Amniotic epithelial cell (primary cell): Measurements from ENCODE around the gene ANKRD55.
"Not testable (repeated sequence)": the region's sequence is repeated elsewhere in the genome, so short reads cannot be mapped to it uniquely, and the experiment has no call there.

Source experiments
- DNase-seq: peaks from one replicate; pipeline ENCODE4 v3.0.0-alpha.2; 2010; ENCODE audit warnings: low read depth

Gene ANKRD55

DNA sequence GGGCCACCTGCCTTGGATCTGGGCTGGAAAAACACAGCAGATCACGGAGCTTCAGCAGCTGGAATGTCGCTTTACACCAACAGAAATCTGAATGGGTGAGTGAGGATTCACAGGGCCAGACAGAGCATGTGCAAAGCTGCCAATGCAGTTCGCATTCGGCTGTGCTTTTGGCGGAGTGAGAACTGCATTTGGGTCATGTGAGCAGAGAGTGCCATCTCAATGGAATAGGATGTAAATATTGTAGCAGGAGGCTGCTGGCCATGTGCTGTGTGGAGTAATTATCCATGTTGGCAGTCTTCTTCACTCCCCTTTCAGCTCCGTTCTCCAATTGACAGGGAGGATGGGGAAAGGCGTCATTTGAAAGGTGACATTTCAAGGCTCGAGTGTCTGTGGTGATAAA, at the start of gene ANKRD55:
ANKRD55 (minus strand) TSS at position 101 of the 400 bp plus-strand sequence. CDS start 417 bp downstream, outside the sequence.
- DNase-seq, result peak; percentile 7

- peak; percentile 24 for DNase-seq
These were observed 49.1 kb upstream of the ANKRD55 start for GRCh38 chr5:56282216-56282615.

DNA sequence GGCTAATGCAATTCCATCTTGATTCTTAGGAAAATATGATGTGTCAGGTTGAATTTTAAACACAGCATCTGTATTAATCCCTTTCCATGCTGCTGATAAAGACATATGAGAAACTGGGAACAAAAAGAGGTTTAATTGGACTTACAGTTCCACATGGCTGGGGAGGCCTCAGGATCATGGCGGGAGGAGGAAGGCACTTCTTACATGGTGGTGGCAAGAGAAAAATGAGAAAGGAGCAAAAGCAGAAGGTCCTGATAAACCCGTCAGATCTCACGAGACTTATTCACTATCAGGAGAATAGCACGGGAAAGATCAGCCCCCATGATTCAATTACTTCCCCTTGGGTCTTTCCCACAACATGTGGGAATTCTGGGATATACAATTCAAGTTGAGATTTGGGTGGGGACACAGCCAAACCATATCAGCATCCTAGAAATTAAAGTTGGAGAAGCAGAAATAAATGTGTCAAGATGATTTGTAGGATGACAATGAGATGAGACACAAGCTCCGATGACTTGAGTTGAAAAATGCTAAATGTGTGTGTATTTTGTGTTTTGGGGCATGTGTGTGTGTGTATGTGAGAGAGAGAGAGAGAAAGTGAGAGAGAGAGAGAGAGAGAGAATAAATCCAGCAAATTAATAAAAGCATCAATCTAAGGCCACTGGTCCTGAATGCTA, 48.5 kb upstream of the ANKRD55 start:
- peak; percentile 34 for DNase-seq

DNA sequence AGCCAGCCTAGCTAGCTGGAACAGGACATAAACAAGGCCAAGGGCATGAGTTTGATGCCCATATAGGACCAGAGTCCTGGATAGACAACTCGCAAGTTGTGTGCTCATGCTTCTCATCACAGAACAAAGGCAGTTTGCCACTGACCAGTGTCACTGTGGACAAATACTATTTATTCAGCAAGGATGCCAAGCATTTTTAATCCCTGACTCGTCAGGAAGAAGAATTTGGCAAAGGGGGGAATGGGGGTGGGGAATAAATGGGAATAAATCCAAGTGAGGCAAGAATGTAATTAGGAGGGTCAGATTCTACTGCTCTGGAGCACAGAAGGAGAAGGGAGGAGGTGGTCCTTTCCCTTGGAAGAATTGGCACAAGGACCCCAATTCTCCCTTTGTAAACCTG, 46.8 kb upstream of the ANKRD55 start:
- peak; percentile 70 for DNase-seq

GRCh38 chr5:56279291-56279690, 46.2 kb upstream of the ANKRD55 start:
- no peak for DNase-seq

DNA sequence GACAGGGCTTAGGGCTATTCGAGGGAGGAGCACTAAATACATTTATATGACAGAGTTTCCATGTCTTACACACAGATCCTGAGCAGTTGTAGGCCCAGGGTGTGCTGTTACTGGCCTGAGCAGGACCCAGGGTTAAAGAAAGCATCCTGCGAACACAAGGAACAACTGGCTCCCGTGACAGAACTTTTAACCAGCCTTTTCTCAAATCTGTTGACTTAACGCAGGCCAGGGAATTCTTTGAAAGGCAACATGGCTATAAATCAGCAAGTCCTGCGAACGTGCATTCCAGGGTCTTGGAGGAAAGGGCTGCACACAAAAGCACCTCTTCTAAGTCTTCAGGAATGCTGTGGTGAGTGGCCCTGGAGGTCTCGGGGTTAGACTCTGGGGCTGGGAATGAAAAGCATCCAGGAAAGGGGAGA, 45.2 kb upstream of the ANKRD55 start:
- DNase-seq, result peak; percentile 99

DNA sequence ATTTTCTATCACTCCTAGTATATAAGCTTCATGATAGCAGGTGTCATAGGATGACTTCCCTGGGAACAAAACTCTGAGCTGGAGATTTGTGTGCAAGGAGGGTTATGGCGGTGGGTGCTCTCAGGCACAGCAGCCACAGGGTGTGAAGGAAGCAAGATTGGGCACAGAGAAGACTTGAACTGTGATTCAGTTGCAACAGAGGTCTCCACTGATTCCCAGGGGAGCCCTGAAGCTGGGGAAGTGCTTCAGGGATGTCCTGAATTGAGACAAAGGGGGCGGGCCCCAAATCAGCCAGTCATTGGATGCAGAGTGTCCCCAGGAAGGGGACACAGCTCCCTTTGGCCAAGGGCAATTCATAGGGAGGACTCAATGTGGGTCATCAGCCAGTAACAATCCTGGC, 44.4 kb upstream of the ANKRD55 start:
- DNase-seq, result no peak

DNA sequence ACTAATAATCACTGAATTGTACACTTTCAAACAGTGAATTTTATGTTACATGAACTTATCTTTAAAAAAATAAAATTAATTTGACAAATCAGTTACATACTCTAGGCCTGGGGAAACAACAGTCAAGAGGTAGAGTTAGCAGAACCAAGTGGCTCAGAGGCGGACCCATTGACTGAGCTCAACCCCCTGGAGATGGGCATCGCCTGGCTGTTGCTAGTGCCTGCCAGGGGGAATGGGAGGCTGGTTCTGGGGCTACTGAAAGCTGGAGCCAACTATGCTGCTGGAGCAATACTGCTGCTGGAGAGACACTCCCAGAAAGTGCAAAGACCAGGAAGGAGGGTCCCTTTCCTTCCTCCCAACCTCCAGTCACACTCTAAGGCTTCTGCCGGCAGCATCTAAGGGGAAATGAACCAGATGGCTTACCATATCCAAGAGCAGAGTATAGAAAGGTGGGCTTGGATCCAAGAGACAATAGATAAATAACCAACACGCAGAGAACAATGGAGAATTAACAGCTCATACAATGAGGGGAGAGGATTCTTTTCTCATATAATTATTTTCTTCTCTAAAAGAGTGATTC, 40.3 kb upstream of the ANKRD55 start:
- no peak for DNase-seq

DNA sequence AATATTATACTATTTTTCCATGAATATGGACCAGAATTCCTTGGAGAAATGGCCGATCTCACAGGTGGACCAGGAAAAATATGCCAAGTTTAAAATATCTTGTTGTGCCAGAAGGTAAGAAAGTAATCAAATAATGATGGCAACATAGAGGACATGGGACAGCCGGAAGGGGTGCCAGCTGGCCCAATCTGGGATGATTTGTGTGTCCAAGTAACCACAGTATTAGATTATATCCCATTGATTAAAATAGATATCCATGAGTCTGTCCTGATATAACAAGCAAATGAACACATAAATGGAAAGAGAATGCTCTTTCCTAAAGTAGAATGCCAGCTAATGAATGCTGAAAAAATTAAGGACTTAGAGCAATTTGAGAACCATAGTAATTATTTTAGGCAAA, 39.6 kb upstream of the ANKRD55 start:
- no peak for DNase-seq

DNA sequence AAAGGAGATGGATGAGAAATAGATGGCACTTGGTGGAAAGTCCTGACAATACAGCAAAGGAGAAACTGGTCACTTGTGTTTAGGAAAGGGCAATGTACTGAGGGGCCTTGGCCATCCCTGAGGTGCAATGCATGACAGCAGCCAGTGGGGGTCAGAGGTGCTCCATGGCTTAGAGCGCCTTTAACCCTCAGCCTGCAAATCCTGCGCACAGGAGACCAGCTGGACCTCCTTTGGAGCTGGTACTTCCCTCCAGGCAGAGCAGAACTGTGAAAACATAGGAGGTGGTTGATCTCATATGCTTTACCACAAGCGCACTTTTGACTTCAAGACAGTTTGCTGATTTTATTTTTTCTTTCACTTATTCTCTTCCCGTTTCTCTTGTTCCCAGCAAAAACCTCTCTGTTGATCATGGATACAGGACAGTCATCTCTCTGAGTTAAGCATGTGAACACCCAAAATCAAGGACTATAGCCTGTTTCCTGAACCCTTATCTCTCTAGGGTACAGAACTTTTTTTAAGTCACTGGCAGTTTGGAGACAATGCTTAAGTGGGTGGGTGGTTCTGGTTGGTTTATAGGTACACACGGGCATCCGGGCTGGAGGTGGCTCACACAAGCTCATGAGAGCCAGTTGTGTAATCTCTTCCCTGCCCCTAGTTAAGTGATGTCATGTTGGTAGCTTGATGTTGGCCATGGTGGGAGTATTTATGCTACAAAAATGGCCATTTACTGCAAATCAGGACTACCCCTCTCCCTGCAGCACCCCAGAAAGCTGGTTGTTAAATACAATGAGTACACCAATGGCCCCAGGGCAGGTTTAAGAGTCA, 37.6 kb upstream of the ANKRD55 start:
- peak; percentile 94 for DNase-seq

DNA sequence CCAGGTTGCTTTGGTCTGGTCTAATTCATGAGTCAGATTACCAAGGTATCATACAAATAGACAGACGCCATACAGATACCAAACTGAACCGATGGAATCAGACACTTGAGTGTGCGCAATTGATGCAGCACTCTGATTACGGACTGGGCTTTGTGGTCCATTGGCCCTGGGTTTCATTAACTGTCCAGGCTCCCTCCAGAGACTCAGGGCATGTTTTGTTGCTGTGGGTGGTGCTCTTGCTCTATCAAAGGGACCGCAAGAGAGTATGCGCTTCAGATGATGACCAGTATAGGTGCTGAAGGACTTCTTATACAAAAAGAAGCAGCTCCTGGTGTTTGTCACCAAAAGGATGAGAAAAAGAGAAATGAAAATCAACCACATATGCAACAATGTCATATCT, 36.9 kb upstream of the ANKRD55 start:
- DNase-seq, result peak; percentile 59

GRCh38 chr5:56269216-56269927, 36.2 kb upstream of the ANKRD55 start:
- peak; percentile 78 for DNase-seq

GRCh38 chr5:56268707-56269106, 35.6 kb upstream of the ANKRD55 start:
- DNase-seq, result not testable (repeated sequence)

- no peak for DNase-seq
These were observed 34.7 kb upstream of the ANKRD55 start for GRCh38 chr5:56267856-56268255.

GRCh38 chr5:56264417-56265025, 31.4 kb upstream of the ANKRD55 start:
- peak; percentile 55 for DNase-seq

GRCh38 chr5:56262279-56262678, 29.1 kb upstream of the ANKRD55 start:
- peak; percentile 62 for DNase-seq

- peak; percentile 99 for DNase-seq
These were observed 25.9 kb upstream of the ANKRD55 start for GRCh38 chr5:56259002-56259511.

GRCh38 chr5:56257763-56258529, 24.8 kb upstream of the ANKRD55 start:
- not testable (repeated sequence) for DNase-seq

GRCh38 chr5:56257010-56257409, 23.9 kb upstream of the ANKRD55 start:
- no peak for DNase-seq

- DNase-seq, result no peak
These were observed 22.4 kb upstream of the ANKRD55 start for GRCh38 chr5:56255502-56255901.

DNA sequence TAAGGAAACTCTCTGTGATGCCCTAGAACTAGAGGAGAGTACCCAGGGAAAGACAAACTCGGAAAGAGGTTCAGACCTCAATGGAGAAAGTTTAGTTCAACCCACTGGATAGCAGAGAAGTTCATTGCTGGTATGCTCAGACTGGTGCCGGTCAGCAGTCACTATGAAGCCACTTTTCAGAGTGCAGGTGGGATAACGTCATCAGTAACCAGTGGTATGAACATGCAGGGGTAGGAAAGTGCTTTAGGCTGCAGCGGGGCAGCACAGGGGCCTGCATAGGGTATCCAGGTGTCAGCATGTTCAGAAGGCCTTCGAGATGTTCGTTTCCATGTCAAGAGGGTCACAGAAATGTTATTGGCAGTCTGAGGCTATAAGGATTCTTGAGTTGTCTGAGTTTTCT, 20.8 kb upstream of the ANKRD55 start:
- DNase-seq, result no peak
